ENCODE measurements around the gene SERINC5.
"Not testable (repeated sequence)": the region's sequence is repeated elsewhere in the genome, so short reads cannot be mapped to it uniquely, and the experiment has no call there.

SERINC5 gene

DNA sequence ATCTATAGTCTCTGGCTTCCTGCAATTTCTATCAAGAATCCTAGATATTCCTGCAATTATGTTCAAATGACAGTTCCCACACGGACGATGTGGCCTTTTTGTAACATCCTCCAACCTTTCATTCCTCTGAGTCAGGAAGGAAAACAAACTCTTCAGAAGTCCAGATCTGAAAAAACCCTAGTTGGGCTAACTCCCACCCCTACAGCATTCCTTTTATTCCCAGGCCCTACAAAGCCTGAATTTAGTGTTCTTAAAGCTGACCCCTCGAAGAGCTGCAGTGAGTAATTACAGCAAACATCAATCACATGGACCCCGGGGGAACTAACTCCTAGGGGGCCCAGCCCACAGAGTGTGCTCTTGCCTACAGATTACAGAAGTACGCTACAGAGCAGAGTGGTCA lies 99.7 kb downstream of the SERINC5 start:
- in situ Hi-C loops (cut with HindIII; ENCODE audit: low pct_unique_long_range_greater_than_20kb, low sequenced_read_pairs): no loop called here
- no peak for TF ChIP-seq JUND (IDR thresholded peaks at IDR 0.05; ENCODE audit: low read depth)

GRCh38 chr5:80154749-80155148 lies 101.1 kb downstream of the SERINC5 start:
- in situ Hi-C loops (cut with HindIII; ENCODE audit: low pct_unique_long_range_greater_than_20kb, low sequenced_read_pairs): no loop called here
- no peak for TF ChIP-seq JUND (IDR thresholded peaks at IDR 0.05; ENCODE audit: low read depth)
- DNase-seq (ENCODE audit: low read depth in 1 of 2, low spot score in 1 of 2): no peak

More for the DNA sequence above, 99.7 kb downstream of the SERINC5 start:
- DNase-seq (ENCODE audit: low read depth in 1 of 2, low spot score in 1 of 2): no peak

GRCh38 chr5:80154289-80154688 lies 101.6 kb downstream of the SERINC5 start:
- in situ Hi-C loops (cut with HindIII; ENCODE audit: low pct_unique_long_range_greater_than_20kb, low sequenced_read_pairs); DNase-seq (ENCODE audit: low read depth in 1 of 2, low spot score in 1 of 2): not testable (repeated sequence)

DNA sequence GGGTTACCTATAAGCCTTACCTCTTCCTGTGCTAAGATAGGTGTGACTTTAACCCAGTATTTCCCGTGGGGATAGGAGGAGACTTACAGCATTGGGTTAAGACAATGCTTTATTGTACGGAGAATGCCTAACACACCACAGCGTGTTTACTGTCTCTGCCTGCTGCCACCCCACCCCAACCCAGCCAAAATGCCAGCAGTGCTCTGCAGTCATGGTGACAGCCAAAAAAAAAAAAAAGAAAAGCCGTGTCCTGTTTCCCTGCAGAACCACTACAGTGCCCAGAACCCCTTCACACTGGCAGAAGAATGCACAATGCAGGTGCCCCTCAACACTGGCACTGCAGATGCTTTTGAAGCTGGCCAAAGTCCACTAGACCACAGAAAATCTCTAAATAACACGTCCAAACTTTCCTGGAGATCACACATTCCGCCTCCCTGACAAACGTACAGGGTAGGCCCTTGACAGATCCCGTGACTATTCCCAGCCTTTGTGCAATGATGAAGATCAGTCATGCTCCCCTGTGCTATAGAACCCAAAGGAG lies 102.2 kb downstream of the SERINC5 start:
- DNase-seq (ENCODE audit: low read depth in 1 of 2, low spot score in 1 of 2): no peak
- TF ChIP-seq JUND (IDR thresholded peaks at IDR 0.05; ENCODE audit: low read depth): no peak

DNA sequence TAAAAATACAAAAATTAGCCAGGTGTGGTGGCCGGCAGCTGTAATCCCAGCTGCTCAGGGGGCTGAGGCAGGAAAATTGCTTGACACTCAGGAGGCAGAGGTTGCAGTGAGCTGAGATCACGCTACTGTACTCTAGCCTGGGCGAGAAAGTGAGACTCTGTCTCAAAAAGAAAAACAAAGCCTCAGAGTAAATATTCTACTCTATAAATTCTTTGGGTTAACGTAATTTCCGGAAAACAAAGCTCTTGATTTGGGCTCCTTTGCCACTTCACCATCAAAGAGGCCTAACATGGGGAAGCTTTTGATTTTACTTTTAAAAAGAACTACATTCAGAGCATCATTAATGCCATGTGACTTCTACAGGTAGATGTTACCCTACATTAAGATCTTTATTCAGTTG lies 103.1 kb downstream of the SERINC5 start:
- no peak for TF ChIP-seq JUND (IDR thresholded peaks at IDR 0.05; ENCODE audit: low read depth)
- in situ Hi-C loops (cut with HindIII; ENCODE audit: low pct_unique_long_range_greater_than_20kb, low sequenced_read_pairs): no loop called here
- no peak for DNase-seq (ENCODE audit: low read depth in 1 of 2, low spot score in 1 of 2)

More for the DNA sequence above, 102.2 kb downstream of the SERINC5 start:
- in situ Hi-C loops (cut with HindIII; ENCODE audit: low pct_unique_long_range_greater_than_20kb, low sequenced_read_pairs): no loop called here

GRCh38 chr5:80151890-80152289 lies 104.0 kb downstream of the SERINC5 start:
- in situ Hi-C loops (cut with HindIII; ENCODE audit: low pct_unique_long_range_greater_than_20kb, low sequenced_read_pairs): no loop called here
- TF ChIP-seq JUND (IDR thresholded peaks at IDR 0.05; ENCODE audit: low read depth): no peak
- DNase-seq (ENCODE audit: low read depth in 1 of 2, low spot score in 1 of 2): no peak

- no peak for TF ChIP-seq JUND (IDR thresholded peaks at IDR 0.05; ENCODE audit: low read depth)
- no peak for DNase-seq (ENCODE audit: low read depth in 1 of 2, low spot score in 1 of 2)
- in situ Hi-C loops (cut with HindIII; ENCODE audit: low pct_unique_long_range_greater_than_20kb, low sequenced_read_pairs): no loop called here
Measured at GRCh38 chr5:80150731-80151130, 105.1 kb downstream of the SERINC5 start.

- DNase-seq (ENCODE audit: low read depth in 1 of 2, low spot score in 1 of 2): no peak
Measured at GRCh38 chr5:80149161-80149609, 106.7 kb downstream of the SERINC5 start.

GRCh38 chr5:80147119-80147815 lies 108.6 kb downstream of the SERINC5 start:
- no peak for TF ChIP-seq JUND (IDR thresholded peaks at IDR 0.05; ENCODE audit: low read depth)
- no peak for DNase-seq (ENCODE audit: low read depth in 1 of 2, low spot score in 1 of 2)
- in situ Hi-C loops (cut with HindIII; ENCODE audit: low pct_unique_long_range_greater_than_20kb, low sequenced_read_pairs): no loop called here

More at GRCh38 chr5:80149161-80149609, 106.7 kb downstream of the SERINC5 start:
- TF ChIP-seq JUND (IDR thresholded peaks at IDR 0.05; ENCODE audit: low read depth): no peak
- in situ Hi-C loops (cut with HindIII; ENCODE audit: low pct_unique_long_range_greater_than_20kb, low sequenced_read_pairs): no loop called here

DNA sequence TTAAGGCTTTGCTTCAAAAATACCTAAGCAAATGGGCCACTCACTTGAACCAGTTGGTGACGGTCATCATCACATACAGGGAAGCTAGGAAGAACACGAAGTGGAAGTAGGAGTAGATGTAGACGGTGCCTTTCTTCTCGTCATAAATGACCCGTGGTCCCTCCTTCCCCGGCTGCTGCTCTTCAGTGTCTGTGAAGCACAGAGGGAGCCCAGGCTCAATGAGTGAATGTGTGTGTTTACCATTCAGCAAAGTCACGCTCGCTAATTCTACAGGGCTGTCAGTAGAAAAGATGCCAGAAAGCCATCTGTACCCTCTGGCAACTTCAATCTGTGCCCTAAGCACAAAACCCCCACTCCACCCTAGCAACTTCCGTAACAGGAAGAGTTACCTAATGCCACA lies 109.8 kb downstream of the SERINC5 start:
- no peak for DNase-seq (ENCODE audit: low read depth in 1 of 2, low spot score in 1 of 2)
- in situ Hi-C loops (cut with HindIII; ENCODE audit: low pct_unique_long_range_greater_than_20kb, low sequenced_read_pairs): no loop called here
- no peak for TF ChIP-seq JUND (IDR thresholded peaks at IDR 0.05; ENCODE audit: low read depth)

GRCh38 chr5:80143491-80143890 lies 112.4 kb downstream of the SERINC5 start:
- in situ Hi-C loops (cut with HindIII; ENCODE audit: low pct_unique_long_range_greater_than_20kb, low sequenced_read_pairs): no loop called here
- no peak for DNase-seq (ENCODE audit: low read depth in 1 of 2, low spot score in 1 of 2)
- TF ChIP-seq JUND (IDR thresholded peaks at IDR 0.05; ENCODE audit: low read depth): no peak

DNA sequence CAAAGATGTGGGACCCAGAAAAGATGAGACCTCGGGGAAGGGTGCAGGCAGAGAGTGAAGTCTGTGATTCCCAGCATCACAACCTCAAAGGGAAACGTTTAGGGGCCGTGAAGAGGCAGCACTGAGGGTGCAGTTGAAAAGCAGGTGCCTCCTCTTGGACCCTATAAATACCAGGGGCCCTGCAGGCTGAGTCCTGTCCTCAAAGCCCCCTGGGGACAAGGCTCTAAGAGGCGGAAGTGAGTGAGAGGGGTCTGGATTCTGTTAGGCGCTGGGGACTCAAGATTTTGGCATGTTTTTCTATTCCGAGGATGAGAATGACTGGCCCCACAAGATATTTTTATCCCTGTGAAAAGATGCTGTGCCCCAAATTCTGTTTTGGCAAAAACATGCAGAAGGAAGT lies 112.9 kb downstream of the SERINC5 start:
- no peak for TF ChIP-seq JUND (IDR thresholded peaks at IDR 0.05; ENCODE audit: low read depth)
- no peak for DNase-seq (ENCODE audit: low read depth in 1 of 2, low spot score in 1 of 2)
- in situ Hi-C loops (cut with HindIII; ENCODE audit: low pct_unique_long_range_greater_than_20kb, low sequenced_read_pairs): no loop called here

DNA sequence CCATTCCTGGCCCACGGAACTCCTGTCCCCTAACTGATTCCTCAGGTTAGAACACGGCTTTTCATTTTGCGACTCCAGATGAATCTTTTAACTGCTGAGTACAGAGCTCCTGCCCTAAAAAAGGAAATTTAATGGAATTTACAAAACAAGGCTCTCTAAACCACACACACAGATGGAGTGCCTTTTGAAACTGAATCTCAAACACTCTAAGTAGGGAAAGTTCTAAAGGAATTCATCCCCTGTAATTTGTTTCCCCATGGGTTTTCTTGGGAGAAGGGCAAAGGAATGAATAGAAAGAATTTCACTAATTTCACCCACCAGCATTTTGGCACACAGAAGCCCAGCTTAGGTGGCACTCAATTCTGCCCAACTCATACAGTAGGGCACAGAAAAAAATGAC lies 114.2 kb downstream of the SERINC5 start:
- no peak for DNase-seq (ENCODE audit: low read depth in 1 of 2, low spot score in 1 of 2)
- no peak for TF ChIP-seq JUND (IDR thresholded peaks at IDR 0.05; ENCODE audit: low read depth)
- in situ Hi-C loops (cut with HindIII; ENCODE audit: low pct_unique_long_range_greater_than_20kb, low sequenced_read_pairs): no loop called here

All from T47D (cell line).